Thyroid gland (tissue), 4 donors: ENCODE results near the gene CSF3R.
"Not testable (repeated sequence)": the region's sequence is repeated elsewhere in the genome, so short reads cannot be mapped to it uniquely, and the experiment has no call there.

ENCODE experiments used
- CTCF ChIP-seq, 6 experiments: fragments of 200-600 bp in 3 of 6; fragments of 450-650 bp in 3 of 6; sonication (generic) in 3 of 6; IDR thresholded peaks; one replicate each; pipeline ENCODE4 v1.5.1; 2016 to 2019; ENCODE audit warnings: antibody characterized with exemption in 6 of 6, mild to moderate bottlenecking in 2 of 6, inconsistent platforms in 1 of 6, moderate library complexity in 1 of 6
- POLR2A ChIP-seq, 2 donors: fragments of 450-650 bp; IDR thresholded peaks; one replicate each; pipeline ENCODE4 v1.6.1; 2017; ENCODE audit warnings: antibody characterized with exemption in 2 of 2, mild to moderate bottlenecking in 2 of 2, moderate library complexity in 1 of 2

GRCh38 chr1:36511220-36511619, 28.5 kb upstream of the CSF3R start:
- TF ChIP-seq CTCF, POLR2A (IDR thresholded peaks at IDR 0.05): not testable (repeated sequence)
